CD14-positive monocyte (primary cell): ENCODE results near the gene SLCO2B1. TPM values are rescaled to one million over a fixed set of nuclear protein-coding genes. Genes with fewer than 3 reads are reported as not detected.

Experiments
- DNase-seq, 3 donors: peaks; one replicate each; pipeline ENCODE4 v3.0.0-alpha.2; 2011 to 2022
- H2AFZ ChIP-seq: 2 replicates; pipeline ENCODE4 v1.6.0; 2012; ENCODE audit warnings: mild to moderate bottlenecking, low read depth, low read length, inconsistent platforms; ENCODE audit not compliant: insufficient read depth, poor library complexity, severe bottlenecking
- H3K27ac ChIP-seq, 2 donors: 1 replicate in 1 of 2; 2 replicates in 1 of 2; pipeline ENCODE4 v1.5.1; 2012 to 2013; ENCODE audit warnings: low read length in 2 of 2, control low read depth in 1 of 2, inconsistent platforms in 1 of 2, low read depth in 1 of 2, mild to moderate bottlenecking in 1 of 2
- H3K27me3 ChIP-seq, 2 donors: one replicate each; pipeline versions ENCODE4 v1.6.0 to v1.6.1; 2011 to 2013; ENCODE audit warnings: low read length in 2 of 2; ENCODE audit not compliant: control insufficient read depth in 2 of 2, insufficient read depth in 2 of 2
- H3K36me3 ChIP-seq, 2 donors: replicated peaks in 1 of 2; 1 replicate in 1 of 2; 2 replicates in 1 of 2; pipeline versions ENCODE4 v1.5.1 to v1.6.1; 2012 to 2013; ENCODE audit warnings: low read length in 2 of 2, control low read depth in 1 of 2, inconsistent platforms in 1 of 2, mild to moderate bottlenecking in 1 of 2; ENCODE audit not compliant: insufficient read depth in 2 of 2, control insufficient read depth in 1 of 2
- H3K4me1 ChIP-seq, 2 donors: 1 replicate in 1 of 2; 2 replicates in 1 of 2; pipeline versions ENCODE4 v1.5.1 to v1.6.1; 2012 to 2013; ENCODE audit warnings: low read length in 2 of 2, control low read depth in 1 of 2, inconsistent platforms in 1 of 2, mild to moderate bottlenecking in 1 of 2, moderate library complexity in 1 of 2; ENCODE audit not compliant: insufficient read depth in 2 of 2, control insufficient read depth in 1 of 2
- H3K4me2 ChIP-seq: replicated peaks from 2 replicates; pipeline ENCODE3; 2012; ENCODE audit warnings: low read length, moderate library complexity, mild to moderate bottlenecking; ENCODE audit not compliant: poor library complexity, severe bottlenecking; ENCODE audit errors: extremely low read depth
- H3K4me3 ChIP-seq, 3 experiments: fragments of 200-600 bp in 1 of 3; sonication (generic) in 1 of 3; replicated peaks in 1 of 3; 1 replicate in 2 of 3; 2 replicates in 1 of 3; pipeline ENCODE4 v1.5.1; 2011 to 2013; ENCODE audit warnings: low read length in 3 of 3, mild to moderate bottlenecking in 3 of 3, control low read depth in 2 of 3, low read depth in 2 of 3, inconsistent platforms in 1 of 3, moderate library complexity in 1 of 3
- H3K79me2 ChIP-seq: 2 replicates; pipeline ENCODE4 v1.6.0; 2012; ENCODE audit warnings: mild to moderate bottlenecking, control low read depth, inconsistent platforms, low read length, moderate library complexity; ENCODE audit not compliant: insufficient read depth
- H3K9ac ChIP-seq: 2 replicates; pipeline ENCODE4 v1.6.0; 2017; ENCODE audit warnings: low read length, mild to moderate bottlenecking; ENCODE audit not compliant: insufficient read depth, poor library complexity, severe bottlenecking
- H3K9me3 ChIP-seq, 2 donors: replicated peaks in 1 of 2; 1 replicate in 1 of 2; 2 replicates in 1 of 2; pipeline versions ENCODE4 v1.5.1 to v1.6.1; 2012 to 2013; ENCODE audit warnings: low read length in 2 of 2, control low read depth in 1 of 2; ENCODE audit not compliant: control insufficient read depth in 1 of 2, insufficient read depth in 1 of 2
- H4K20me1 ChIP-seq: 2 replicates; pipeline ENCODE4 v1.6.0; 2012; ENCODE audit warnings: mild to moderate bottlenecking, low read length, control low read depth, moderate library complexity; ENCODE audit not compliant: insufficient read depth
- H3K27ac Mint-ChIP-seq, 7 donors: one replicate each; pipeline ENCODE4 v1.8.0; 2020; ENCODE audit warnings: mild to moderate bottlenecking in 7 of 7, mixed read lengths in 7 of 7, moderate library complexity in 6 of 7, inconsistent platforms in 2 of 7
- H3K27me3 Mint-ChIP-seq, 3 donors: one replicate each; pipeline ENCODE4 v1.8.0; 2021 to 2022; ENCODE audit warnings: low read depth in 3 of 3, mild to moderate bottlenecking in 3 of 3, mixed read lengths in 3 of 3, moderate library complexity in 3 of 3, inconsistent platforms in 1 of 3
- H3K36me3 Mint-ChIP-seq, 2 donors: one replicate each; pipeline ENCODE4 v1.8.0; 2020; ENCODE audit warnings: mixed read lengths in 2 of 2, inconsistent platforms in 1 of 2, mild to moderate bottlenecking in 1 of 2
- H3K4me1 Mint-ChIP-seq: one replicate; pipeline ENCODE4 v1.8.0; 2020; ENCODE audit warnings: mild to moderate bottlenecking, mixed read lengths
- H3K4me3 Mint-ChIP-seq, 2 donors: one replicate each; pipeline ENCODE4 v1.8.0; 2020; ENCODE audit warnings: mild to moderate bottlenecking in 2 of 2, mixed read lengths in 2 of 2, moderate library complexity in 1 of 2
- H3K9me3 Mint-ChIP-seq, 7 donors: one replicate each; pipeline ENCODE4 v1.8.0; 2020 to 2022; ENCODE audit warnings: mixed read lengths in 7 of 7, mild to moderate bottlenecking in 6 of 7, moderate library complexity in 6 of 7, inconsistent platforms in 2 of 7
- CTCF ChIP-seq: fragments of 200-600 bp; IDR thresholded peaks from one replicate; pipeline ENCODE4 v1.8.0; 2022; ENCODE audit warnings: antibody characterized with exemption, mild to moderate bottlenecking
- WGBS: methylation state at CpG from one replicate; pipeline ENCODE4 v1.1.5; 2013; ENCODE audit warnings: missing lambda C conversion rate; ENCODE audit not compliant: insufficient coverage; 5-methylcytosine and 5-hydroxymethylcytosine counted together
- intact Hi-C, 2 donors: fragments of 100-400 bp; cut with micrococcal nuclease; formaldehyde crosslinking; loops; one replicate each; pipeline versions ENCODE4 v1.15.0 to v1.15.1; 2023
- polyA plus RNA-seq, 3 donors: library from polyadenylated mRNA; depleted of rRNA in 1 of 3; unstranded in 2 of 3; stranded (reverse) in 1 of 3; fragments of 300-500 nt in 2 of 3; fragments of >200 nt in 1 of 3; fragmentation: Illumina TruSeq in 2 of 3; gene quantifications; 1 replicate in 2 of 3; 2 replicates in 1 of 3; pipeline ENCODE4 v1.2.3, GENCODE V29; 2012 to 2021

The SLCO2B1 gene
- polyA plus RNA-seq, 3 donors = 0.13 to 0.47 TPM; not detected in 1

- H4K20me1 ChIP-seq = no peaks in the 10 kb centered on the region
- Mint-ChIP-seq H3K27me3 (peaks cover 0 to 16% (median 11%) of the 10 kb centered on the region in 3 donors), H3K4me3 (no peak overlapping the region), H3K27ac (no peak overlapping the region), H3K4me1 (peaks cover 2% of the 10 kb centered on the region), H3K36me3 (no peaks in the 10 kb centered on the region), H3K9me3 (peaks cover 0 to 10% (median 2%) of the 10 kb centered on the region in 7 donors)
- intact Hi-C loops = no loop called here
- no peak for DNase-seq
- no peaks in the 10 kb centered on the region for H3K27me3 ChIP-seq
- H3K9me3 ChIP-seq = no peaks in the 10 kb centered on the region
- H3K4me3 ChIP-seq = no peak overlapping the region
- no peak overlapping the region for H3K9ac ChIP-seq
- no peaks in the 10 kb centered on the region for H3K36me3 ChIP-seq
- no peak for TF ChIP-seq CTCF
- WGBS = 74% methylated on average over 4 of the region's 5 CpGs
- no peaks in the 10 kb centered on the region for H3K79me2 ChIP-seq
- no peak overlapping the region for H2AFZ ChIP-seq
- no peak overlapping the region for H3K4me2 ChIP-seq
- no peak overlapping the region for H3K27ac ChIP-seq
- no peaks in the 10 kb centered on the region for H3K4me1 ChIP-seq
These were observed 10.7 kb downstream of the SLCO2B1 start for GRCh38 chr11:75161506-75162095.

GRCh38 chr11:75162954-75163353, 12.0 kb downstream of the SLCO2B1 start:
- H3K27me3 ChIP-seq = no peaks in the 10 kb centered on the region
- no peak overlapping the region for H2AFZ ChIP-seq
- H3K36me3 ChIP-seq = no peaks in the 10 kb centered on the region
- no peak overlapping the region for H3K4me3 Mint-ChIP-seq
- intact Hi-C loops = no loop called here
- TF ChIP-seq CTCF = no peak
- H3K36me3 Mint-ChIP-seq = no peaks in the 10 kb centered on the region
- H3K9ac ChIP-seq = no peak overlapping the region
- no peaks in the 10 kb centered on the region for H3K9me3 ChIP-seq
- no peak overlapping the region for H3K27ac Mint-ChIP-seq
- peaks cover 0 to 10% (median 2%) of the 10 kb centered on the region in 7 donors for H3K9me3 Mint-ChIP-seq
- peaks cover 5 to 16% (median 14%) of the 10 kb centered on the region in 3 donors for H3K27me3 Mint-ChIP-seq
- H3K4me1 ChIP-seq = peaks cover 0 to 7% of the 10 kb centered on the region in 2 donors
- H3K79me2 ChIP-seq = no peaks in the 10 kb centered on the region
- no peaks in the 10 kb centered on the region for H4K20me1 ChIP-seq
- WGBS = 96% methylated on average over 4 of the region's 7 CpGs
- peaks cover 6% of the 10 kb centered on the region for H3K4me1 Mint-ChIP-seq
- H3K27ac ChIP-seq = no peak overlapping the region
- no peak overlapping the region for H3K4me3 ChIP-seq
- DNase-seq = no peak
- no peak overlapping the region for H3K4me2 ChIP-seq
